Dendritic cell treated with granulocyte-macrophage colony-stimulating factor and Interleukin-4, amounts not matched to agents 40 ng/mL and 50 ng/mL, for 4 days (primary cell): ENCODE measurements around the gene RPS15.
A peak's percentile ranks its signal among the peaks of the same experiment; 100 is the strongest.

ENCODE experiments used
- H3K27ac Mint-ChIP-seq: one replicate; pipeline ENCODE4 v1.8.0; 2022; ENCODE audit warnings: mild to moderate bottlenecking, mixed read lengths
- H3K27me3 Mint-ChIP-seq: one replicate; pipeline ENCODE4 v1.8.0; 2022; ENCODE audit warnings: mild to moderate bottlenecking, mixed read lengths
- H3K36me3 Mint-ChIP-seq: one replicate; pipeline ENCODE4 v1.8.0; 2022; ENCODE audit warnings: low read depth, mixed read lengths
- H3K4me1 Mint-ChIP-seq: one replicate; pipeline ENCODE4 v1.8.0; 2022; ENCODE audit warnings: low read depth, mixed read lengths
- H3K4me3 Mint-ChIP-seq: one replicate; pipeline ENCODE4 v1.8.0; 2022; ENCODE audit warnings: mild to moderate bottlenecking, moderate library complexity, mixed read lengths
- H3K9me3 Mint-ChIP-seq: one replicate; pipeline ENCODE4 v1.8.0; 2022; ENCODE audit warnings: mixed read lengths
- intact Hi-C: fragments of 100-400 bp; cut with micrococcal nuclease; formaldehyde crosslinking; loops from one replicate; pipeline ENCODE4 v1.15.0; 2022

Gene RPS15

GRCh38 chr19:1397838-1398237 is 40.4 kb upstream of the RPS15 start:
- Mint-ChIP-seq H3K4me1 (peaks cover 28% of the 10 kb centered on the region), H3K27me3 (peaks cover 34% of the 10 kb centered on the region), H3K36me3 (peaks cover 34% of the 10 kb centered on the region), H3K4me3 (no peak overlapping the region), H3K27ac (no peak overlapping the region), H3K9me3 (no peaks in the 10 kb centered on the region)
- intact Hi-C loops = no loop called here

GRCh38 chr19:1399079-1399478 is 39.1 kb upstream of the RPS15 start:
- intact Hi-C loops = no loop called here

GRCh38 chr19:1399745-1400144 is 38.5 kb upstream of the RPS15 start:
- H3K9me3 Mint-ChIP-seq = no peaks in the 10 kb centered on the region
- intact Hi-C loops = no loop called here
- H3K4me1 Mint-ChIP-seq = peaks cover 36% of the 10 kb centered on the region
- peaks cover 47% of the 10 kb centered on the region for H3K27me3 Mint-ChIP-seq
- no peak overlapping the region for H3K27ac Mint-ChIP-seq
- H3K4me3 Mint-ChIP-seq = no peak overlapping the region
- H3K36me3 Mint-ChIP-seq = peaks cover 15% of the 10 kb centered on the region

More at GRCh38 chr19:1399079-1399478, 39.1 kb upstream of the RPS15 start:
- peaks cover 44% of the 10 kb centered on the region for H3K27me3 Mint-ChIP-seq
- no peak overlapping the region for H3K4me3 Mint-ChIP-seq
- peaks cover 21% of the 10 kb centered on the region for H3K36me3 Mint-ChIP-seq
- no peak overlapping the region for H3K27ac Mint-ChIP-seq
- no peaks in the 10 kb centered on the region for H3K9me3 Mint-ChIP-seq
- H3K4me1 Mint-ChIP-seq = peaks cover 30% of the 10 kb centered on the region

GRCh38 chr19:1400281-1401137 is 37.7 kb upstream of the RPS15 start:
- Mint-ChIP-seq H3K27ac (no peak overlapping the region), H3K4me1 (peaks cover 36% of the 10 kb centered on the region), H3K9me3 (no peaks in the 10 kb centered on the region)

GRCh38 chr19:1401138-1401888 is 36.9 kb upstream of the RPS15 start, which contains the start of gene GAMT:
Gene GAMT, minus strand, starts transcription at chr19:1401542. Its CDS starts 66 bp downstream, at chr19:1401476.
- Mint-ChIP-seq H3K36me3 (no peaks in the 10 kb centered on the region), H3K4me1 (peaks cover 30% of the 10 kb centered on the region), H3K4me3 (peak within 1 kb of the TSS; percentile 50), H3K27me3 (peaks cover 47% of the 10 kb centered on the region), H3K9me3 (no peaks in the 10 kb centered on the region), H3K27ac (no peak within 1 kb of the TSS)
- intact Hi-C loops = no loop called here

More at GRCh38 chr19:1400281-1401137, 37.7 kb upstream of the RPS15 start:
- Mint-ChIP-seq H3K4me3 (peak overlapping the region; percentile 50), H3K27me3 (peaks cover 47% of the 10 kb centered on the region), H3K36me3 (peaks cover 7% of the 10 kb centered on the region)
- intact Hi-C loops = no loop called here

- intact Hi-C loops = no loop called here
- peaks cover 47% of the 10 kb centered on the region for H3K27me3 Mint-ChIP-seq
- H3K4me1 Mint-ChIP-seq = peaks cover 30% of the 10 kb centered on the region
- H3K27ac Mint-ChIP-seq = no peak overlapping the region
- H3K36me3 Mint-ChIP-seq = no peaks in the 10 kb centered on the region
- H3K9me3 Mint-ChIP-seq = no peaks in the 10 kb centered on the region
- peak overlapping the region; percentile 13 for H3K4me3 Mint-ChIP-seq
Observed at GRCh38 chr19:1401889-1402217, 36.3 kb upstream of the RPS15 start.

- peaks cover 24% of the 10 kb centered on the region for H3K4me1 Mint-ChIP-seq
- intact Hi-C loops = no loop called here
Observed at GRCh38 chr19:1402411-1403070, 35.7 kb upstream of the RPS15 start.

GRCh38 chr19:1406774-1407527 is 31.2 kb upstream of the RPS15 start:
- intact Hi-C loops = no loop called here
- no peaks in the 10 kb centered on the region for H3K9me3 Mint-ChIP-seq
- H3K27ac Mint-ChIP-seq = peak overlapping the region; percentile 73
- peak overlapping the region; percentile 69 for H3K4me3 Mint-ChIP-seq
- peaks cover 55% of the 10 kb centered on the region for H3K4me1 Mint-ChIP-seq
- H3K27me3 Mint-ChIP-seq = peaks cover 21% of the 10 kb centered on the region
- peaks cover 30% of the 10 kb centered on the region for H3K36me3 Mint-ChIP-seq

More at GRCh38 chr19:1402411-1403070, 35.7 kb upstream of the RPS15 start:
- H3K27ac Mint-ChIP-seq = no peak overlapping the region
- H3K9me3 Mint-ChIP-seq = no peaks in the 10 kb centered on the region
- H3K4me3 Mint-ChIP-seq = no peak overlapping the region
- H3K27me3 Mint-ChIP-seq = peaks cover 47% of the 10 kb centered on the region
- no peaks in the 10 kb centered on the region for H3K36me3 Mint-ChIP-seq

- Mint-ChIP-seq H3K4me3 (peak within 1 kb of the TSS; percentile 91), H3K27me3 (peaks cover 14% of the 10 kb centered on the region), H3K9me3 (no peaks in the 10 kb centered on the region), H3K36me3 (peaks cover 37% of the 10 kb centered on the region), H3K27ac (peak within 1 kb of the TSS; percentile 81), H3K4me1 (peaks cover 57% of the 10 kb centered on the region)
- intact Hi-C loops = no loop called here
Observed at GRCh38 chr19:1407528-1408299, 30.5 kb upstream of the RPS15 start, which contains the start of gene DAZAP1. Gene DAZAP1, plus strand, starts transcription at chr19:1407586. Its CDS starts 188 bp downstream, at chr19:1407774.

- Mint-ChIP-seq H3K4me1 (peaks cover 62% of the 10 kb centered on the region), H3K27me3 (peaks cover 6% of the 10 kb centered on the region), H3K9me3 (no peaks in the 10 kb centered on the region), H3K27ac (peak overlapping the region; percentile 81), H3K4me3 (peak overlapping the region; percentile 91), H3K36me3 (peaks cover 46% of the 10 kb centered on the region)
- intact Hi-C loops = no loop called here
Observed at GRCh38 chr19:1408300-1409203, 29.6 kb upstream of the RPS15 start.

GRCh38 chr19:1409204-1410005 is 28.8 kb upstream of the RPS15 start:
- Mint-ChIP-seq H3K36me3 (peaks cover 54% of the 10 kb centered on the region), H3K4me1 (peaks cover 68% of the 10 kb centered on the region), H3K27me3 (peaks cover 2% of the 10 kb centered on the region), H3K4me3 (peak overlapping the region; percentile 91), H3K9me3 (no peaks in the 10 kb centered on the region), H3K27ac (peak overlapping the region; percentile 81)
- intact Hi-C loops = no loop called here
